Common myeloid progenitor, CD34-positive (primary cell): ENCODE measurements around the gene EPS15.

ENCODE experiments used
- CTCF ChIA-PET: fragments of 350-600 bp; sonication (Branson Sonifier 250); formaldehyde crosslinking; loops from one replicate; lab custom pipeline; 2021; ENCODE audit warnings: antibody characterized with exemption; lab: Charles Lee
- POLR2A ChIA-PET: fragments of 350-600 bp; sonication (Branson Sonifier 250); formaldehyde crosslinking; loops from one replicate; lab custom pipeline; 2021; ENCODE audit warnings: antibody characterized with exemption; lab: Charles Lee
- DNase-seq, 3 donors: peaks; one replicate each; pipeline versions ENCODE4 v3.0.0 to v3.0.0-alpha.2; 2013
- H3K27ac ChIP-seq, 2 experiments: 1 replicate in 1 of 2; 2 replicates in 1 of 2; pipeline ENCODE4 v1.7.0; 2013; ENCODE audit warnings: inconsistent platforms in 2 of 2, low read length in 2 of 2, mild to moderate bottlenecking in 2 of 2, low read depth in 1 of 2, moderate library complexity in 1 of 2; ENCODE audit not compliant: severe bottlenecking in 2 of 2, insufficient read depth in 1 of 2, poor library complexity in 1 of 2
- H3K27me3 ChIP-seq, 5 experiments: replicated peaks in 2 of 5; 1 replicate in 3 of 5; 2 replicates in 2 of 5; pipeline versions ENCODE4 v1.6.1 to v1.7.0; 2013; ENCODE audit warnings: low read length in 4 of 5, mild to moderate bottlenecking in 2 of 5, moderate library complexity in 2 of 5, inconsistent platforms in 1 of 5; ENCODE audit not compliant: insufficient read depth in 5 of 5, control insufficient read depth in 4 of 5
- H3K36me3 ChIP-seq, 4 experiments: 1 replicate in 2 of 4; 2 replicates in 2 of 4; pipeline versions ENCODE4 v1.6.1 to v1.7.0; 2013; ENCODE audit warnings: low read length in 3 of 4, control low read depth in 1 of 4, mild to moderate bottlenecking in 1 of 4; ENCODE audit not compliant: control insufficient read depth in 4 of 4, insufficient read depth in 4 of 4
- H3K4me1 ChIP-seq, 4 experiments: 1 replicate in 3 of 4; 2 replicates in 1 of 4; pipeline versions ENCODE4 v1.6.1 to v1.7.1; 2013; ENCODE audit warnings: low read length in 3 of 4, mild to moderate bottlenecking in 3 of 4, control low read depth in 1 of 4, inconsistent platforms in 1 of 4, moderate library complexity in 1 of 4; ENCODE audit not compliant: control insufficient read depth in 4 of 4, insufficient read depth in 4 of 4; ENCODE audit errors: control extremely low read depth in 1 of 4
- H3K4me3 ChIP-seq, 7 experiments: 1 replicate in 4 of 7; 2 replicates in 3 of 7; pipeline versions ENCODE4 v1.5.1 to v1.7.0; 2013; ENCODE audit warnings: mild to moderate bottlenecking in 7 of 7, low read length in 6 of 7, moderate library complexity in 6 of 7, inconsistent platforms in 2 of 7, low read depth in 2 of 7, control low read depth in 1 of 7; ENCODE audit not compliant: insufficient read depth in 4 of 7, control insufficient read depth in 1 of 7; ENCODE audit errors: extremely low read depth in 1 of 7
- H3K9me3 ChIP-seq, 5 experiments: 1 replicate in 4 of 5; 2 replicates in 1 of 5; pipeline versions ENCODE4 v1.6.1 to v1.7.1; 2013; ENCODE audit warnings: low read length in 4 of 5, mild to moderate bottlenecking in 2 of 5, inconsistent platforms in 1 of 5, low read depth in 1 of 5, moderate library complexity in 1 of 5; ENCODE audit not compliant: control insufficient read depth in 4 of 5, insufficient read depth in 2 of 5; ENCODE audit errors: control extremely low read depth in 1 of 5
- WGBS: methylation state at CpG from one replicate; pipeline ENCODE4 v1.1.5; 2013; ENCODE audit not compliant: insufficient coverage; 5-methylcytosine and 5-hydroxymethylcytosine counted together

EPS15 gene

DNA sequence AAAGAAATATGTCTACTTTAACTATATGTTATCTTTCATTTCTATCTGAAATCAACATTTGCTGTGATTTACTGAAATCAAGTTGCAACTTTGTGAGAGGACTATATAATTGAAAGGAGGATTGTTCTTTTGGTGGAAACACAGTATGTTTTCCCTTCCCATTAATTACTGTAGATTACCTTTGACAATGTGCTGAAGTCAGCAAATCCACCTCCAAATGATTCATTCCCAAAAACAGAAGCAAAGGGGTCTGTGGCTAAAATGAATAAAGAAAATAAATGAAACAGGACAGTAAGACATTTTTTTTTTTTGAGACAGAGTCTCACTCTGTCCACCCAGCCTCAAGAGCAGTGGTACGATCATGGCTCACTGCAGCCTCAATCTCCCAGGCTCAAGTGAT, 153.3 kb downstream of the EPS15 start:
- ChIA-PET POLR2A (no interaction called here), CTCF (no interaction called here)
- H3K9me3 ChIP-seq: no peaks in the 10 kb centered on the region
- H3K27me3 ChIP-seq: no peaks in the 10 kb centered on the region
- peaks cover 9 to 53% (median 18%) of the 10 kb centered on the region in 4 experiments for H3K36me3 ChIP-seq
- H3K4me3 ChIP-seq: no peak overlapping the region
- DNase-seq: no peak
- 100% methylated on average over 1 of the region's 1 CpG for WGBS
- H3K27ac ChIP-seq: no peak overlapping the region
- H3K4me1 ChIP-seq: no peaks in the 10 kb centered on the region

- CTCF ChIA-PET: no interaction called here
- DNase-seq: no peak
- Histone ChIP-seq H3K4me1 (no peaks in the 10 kb centered on the region), H3K36me3 (peaks cover 10 to 64% (median 25%) of the 10 kb centered on the region in 4 experiments), H3K27ac (no peak overlapping the region), H3K9me3 (no peaks in the 10 kb centered on the region), H3K27me3 (no peaks in the 10 kb centered on the region), H3K4me3 (no peak overlapping the region)
- 100% methylated on average over 4 of the region's 4 CpGs for WGBS
- POLR2A ChIA-PET: no interaction called here
Observed at GRCh38 chr1:51359879-51360278, 159.2 kb downstream of the EPS15 start.

GRCh38 chr1:51355382-51355781, 163.7 kb downstream of the EPS15 start:
- WGBS: no CpG with 5 or more reads among the region's 1 CpG
- DNase-seq: no peak
- Histone ChIP-seq H3K9me3 (no peaks in the 10 kb centered on the region), H3K27me3 (no peaks in the 10 kb centered on the region), H3K4me3 (no peak overlapping the region), H3K27ac (no peak overlapping the region), H3K36me3 (peaks cover 2 to 36% (median 22%) of the 10 kb centered on the region in 4 experiments), H3K4me1 (no peaks in the 10 kb centered on the region)
- ChIA-PET POLR2A (no interaction called here), CTCF (no interaction called here)

GRCh38 chr1:51354416-51354815, 164.7 kb downstream of the EPS15 start:
- CTCF ChIA-PET: no interaction called here
- H3K9me3 ChIP-seq: no peaks in the 10 kb centered on the region
- H3K4me3 ChIP-seq: no peak overlapping the region
- H3K36me3 ChIP-seq: peaks cover 2 to 28% (median 18%) of the 10 kb centered on the region in 4 experiments
- POLR2A ChIA-PET: no interaction called here
- no peak overlapping the region for H3K27ac ChIP-seq
- H3K27me3 ChIP-seq: no peaks in the 10 kb centered on the region
- no CpG with 5 or more reads among the region's 3 CpGs for WGBS
- no peaks in the 10 kb centered on the region for H3K4me1 ChIP-seq
- no peak for DNase-seq

DNA sequence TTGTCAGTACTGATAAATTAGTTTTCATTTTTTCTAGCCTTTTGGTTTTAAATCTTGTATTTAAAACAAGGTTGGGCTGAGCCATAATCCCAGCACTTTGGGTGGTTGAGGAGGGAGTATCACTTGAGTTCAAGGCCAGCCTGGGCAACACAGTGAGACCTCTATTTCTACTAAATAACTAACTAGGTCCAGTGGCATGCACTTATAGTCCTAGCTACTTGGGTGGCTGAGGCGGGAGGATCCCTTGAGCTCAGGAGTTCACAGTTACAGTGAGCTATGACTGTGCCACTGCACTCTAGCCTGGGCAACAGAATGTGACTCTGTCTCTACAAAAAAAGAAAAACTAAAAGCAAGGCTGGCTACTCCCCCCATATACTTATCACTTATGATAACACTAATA, 167.2 kb downstream of the EPS15 start:
- Histone ChIP-seq H3K36me3 (peaks cover under 1 to 19% (median 11%) of the 10 kb centered on the region in 4 experiments), H3K4me1 (no peaks in the 10 kb centered on the region), H3K27ac (no peak overlapping the region), H3K9me3 (no peaks in the 10 kb centered on the region), H3K27me3 (no peaks in the 10 kb centered on the region), H3K4me3 (no peak overlapping the region)
- DNase-seq: no peak
- 100% methylated on average over 1 of the region's 1 CpG for WGBS
- POLR2A ChIA-PET: interaction anchor here (0.6 kb wide), 1 partner anchor 67 kb away, joined by 3 read pairs; no protein-coding TSS in a partner anchor
- CTCF ChIA-PET: no interaction called here

DNA sequence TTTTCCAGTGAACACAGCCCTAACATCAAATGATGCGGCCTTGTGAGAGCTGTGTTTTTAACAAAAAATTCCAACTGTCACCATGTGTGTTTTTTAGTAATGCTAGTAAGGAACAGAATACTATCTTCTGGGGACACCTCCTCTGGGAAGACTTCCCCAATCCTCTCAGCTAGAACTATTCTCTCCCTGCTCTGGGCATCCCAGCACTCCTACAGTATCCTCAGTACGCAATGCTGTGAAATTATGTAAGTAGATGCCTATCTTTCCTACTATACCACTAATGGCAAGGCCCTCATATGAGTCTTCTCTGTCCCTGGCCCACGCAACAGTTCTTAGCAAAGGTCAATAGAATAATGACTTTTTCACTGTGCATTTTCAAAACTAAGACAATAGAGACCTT, 169.2 kb downstream of the EPS15 start:
- peaks cover 0 to 17% (median 7%) of the 10 kb centered on the region in 5 experiments for H3K27me3 ChIP-seq
- H3K4me3 ChIP-seq: no peak overlapping the region
- H3K4me1 ChIP-seq: peaks cover 0 to under 1% (median under 1%) of the 10 kb centered on the region in 4 experiments
- WGBS: no CpG with 5 or more reads among the region's 3 CpGs
- peaks cover 0 to 5% (median 4%) of the 10 kb centered on the region in 4 experiments for H3K36me3 ChIP-seq
- no peak for DNase-seq
- CTCF ChIA-PET: no interaction called here
- no peak overlapping the region for H3K27ac ChIP-seq
- POLR2A ChIA-PET: no interaction called here
- no peaks in the 10 kb centered on the region for H3K9me3 ChIP-seq

DNA sequence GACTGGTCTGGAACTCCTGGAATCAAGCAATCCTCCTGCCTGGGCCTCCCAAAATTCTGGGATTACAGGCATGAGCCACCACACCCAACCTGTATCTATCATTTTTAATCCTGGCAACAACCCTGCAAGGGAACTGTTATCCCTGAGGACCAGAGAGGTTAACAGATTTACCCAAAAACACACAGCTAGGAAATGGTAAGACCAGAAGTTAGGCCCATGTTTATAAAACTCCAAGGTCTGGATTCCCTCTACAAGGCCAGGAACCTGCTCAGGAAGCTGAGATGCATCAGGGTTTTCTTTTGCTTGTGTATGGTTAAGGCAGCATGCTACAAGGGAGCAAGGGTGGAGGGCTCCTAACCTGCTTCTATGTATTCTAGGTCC, 170.9 kb downstream of the EPS15 start:
- peaks cover 0 to 4% (median 0%) of the 10 kb centered on the region in 4 experiments for H3K36me3 ChIP-seq
- H3K27ac ChIP-seq: no peak overlapping the region
- no peak overlapping the region for H3K4me3 ChIP-seq
- peaks cover 0 to 35% (median 17%) of the 10 kb centered on the region in 5 experiments for H3K27me3 ChIP-seq
- no peaks in the 10 kb centered on the region for H3K9me3 ChIP-seq
- ChIA-PET CTCF (interaction anchor here (1.7 kb wide), 1 partner anchor 39 kb away, joined by 3 read pairs; no protein-coding TSS in a partner anchor), POLR2A (no interaction called here)
- peaks cover 0 to 7% (median 5%) of the 10 kb centered on the region in 4 experiments for H3K4me1 ChIP-seq
- DNase-seq: no peak
